SK-N-SH (cell line): ENCODE results near the gene SMIM3. TPM values are rescaled to one million over a fixed set of nuclear protein-coding genes. Genes with fewer than 3 reads are reported as not detected.
"Not testable (repeated sequence)": the region's sequence is repeated elsewhere in the genome, so short reads cannot be mapped to it uniquely, and the experiment has no call there.

Experiments
- CTCF ChIA-PET: fragments of 300-600, 350-600 bp; formaldehyde crosslinking; extraction: SDS; loops from one replicate; lab custom pipeline; 2021; lab: Yijun Ruan, JAX
- POLR2A ChIA-PET: fragments of 350-600 bp; sonication (Branson Sonifier 250); formaldehyde crosslinking; extraction: SDS; loops from one replicate; lab custom pipeline; 2020; ENCODE audit warnings: antibody characterized with exemption, inconsistent platforms; lab: Yijun Ruan, JAX
- DNase-seq: peaks from one replicate; pipeline ENCODE4 v3.0.0; 2012
- H2AFZ ChIP-seq: fragments of 200-600 bp; sonication (generic); 2 replicates; pipeline ENCODE4 v1.8.1; 2016; ENCODE audit warnings: antibody characterized with exemption, mild to moderate bottlenecking, low read depth
- H3F3A ChIP-seq: fragments of 200-600 bp; sonication (generic); replicated peaks from 2 replicates; pipeline ENCODE3; 2016; ENCODE audit warnings: antibody characterized with exemption, mild to moderate bottlenecking; ENCODE audit not compliant: insufficient read depth
- H3K27ac ChIP-seq, 2 experiments: fragments of 200-500 bp in 1 of 2; fragments of 200-600 bp in 1 of 2; sonication (Bioruptor generic) in 1 of 2; sonication (generic), shearing (Covaris generic) in 1 of 2; 2 replicates each; pipeline versions ENCODE4 v1.5.1 to v1.6.1; 2014 to 2016; ENCODE audit warnings: low read depth in 2 of 2, inconsistent platforms in 1 of 2, low read length in 1 of 2, mild to moderate bottlenecking in 1 of 2, mixed read lengths in 1 of 2
- H3K27me3 ChIP-seq: fragments of 200-600 bp; sonication (generic), shearing (Covaris generic); 2 replicates; pipeline ENCODE4 v1.6.1; 2016; ENCODE audit warnings: mixed run types; ENCODE audit not compliant: insufficient read depth
- H3K36me3 ChIP-seq, 2 experiments: fragments of 200-500 bp in 1 of 2; fragments of 200-600 bp in 1 of 2; sonication (Bioruptor generic) in 1 of 2; sonication (generic) in 1 of 2; replicated peaks in 1 of 2; 2 replicates each; pipeline versions ENCODE3 to v1.5.1; 2014 to 2016; ENCODE audit warnings: low read length in 1 of 2, mild to moderate bottlenecking in 1 of 2; ENCODE audit not compliant: insufficient read depth in 2 of 2, control insufficient read depth in 1 of 2
- H3K4me1 ChIP-seq, 2 experiments: fragments of 200-500 bp in 1 of 2; fragments of 200-600 bp in 1 of 2; sonication (Bioruptor generic) in 1 of 2; sonication (generic), shearing (Covaris generic) in 1 of 2; 2 replicates each; pipeline versions ENCODE4 v1.5.1 to v1.6.1; 2014 to 2016; ENCODE audit warnings: low read depth in 1 of 2, low read length in 1 of 2, mixed run types in 1 of 2; ENCODE audit not compliant: insufficient read depth in 2 of 2, control insufficient read depth in 1 of 2
- H3K4me2 ChIP-seq: fragments of 200-600 bp; sonication (generic), shearing (Covaris generic); 2 replicates; pipeline ENCODE4 v1.6.1; 2017; ENCODE audit warnings: mixed run types
- H3K4me3 ChIP-seq, 2 experiments: fragments of 200-500 bp in 1 of 2; fragments of 200-600 bp in 1 of 2; sonication (Bioruptor generic) in 1 of 2; sonication (generic), shearing (Covaris generic) in 1 of 2; 2 replicates each; pipeline versions ENCODE4 v1.5.1 to v1.8.1; 2014 to 2016; ENCODE audit warnings: low read depth in 2 of 2, inconsistent platforms in 1 of 2, low read length in 1 of 2, mild to moderate bottlenecking in 1 of 2, mixed read lengths in 1 of 2, moderate library complexity in 1 of 2
- H3K79me2 ChIP-seq: fragments of 200-600 bp; sonication (generic); 2 replicates; pipeline ENCODE4 v1.8.1; 2017; ENCODE audit warnings: mild to moderate bottlenecking; ENCODE audit not compliant: insufficient read depth
- H3K9ac ChIP-seq: fragments of 200-600 bp; sonication (generic); 2 replicates; pipeline ENCODE4 v1.6.1; 2017; ENCODE audit warnings: mixed run types
- H3K9me2 ChIP-seq: fragments of 200-600 bp; sonication (generic); 2 replicates; pipeline ENCODE4 v1.6.1; 2017; ENCODE audit warnings: mixed run types
- H3K9me3 ChIP-seq: fragments of 200-600 bp; sonication (generic); 2 replicates; pipeline ENCODE4 v1.6.1; 2017; ENCODE audit warnings: mixed run types, mild to moderate bottlenecking, moderate library complexity
- H4K20me1 ChIP-seq: fragments of 200-600 bp; sonication (generic); 2 replicates; pipeline ENCODE4 v1.6.1; 2017; ENCODE audit warnings: mild to moderate bottlenecking, mixed run types; ENCODE audit not compliant: insufficient read depth
- CHD2 ChIP-seq: fragments of 150-350 bp; IDR thresholded peaks from 2 replicates; pipeline ENCODE4 v1.6.1; 2018; ENCODE audit warnings: low read length; ENCODE audit not compliant: partially characterized antibody
- EP300 ChIP-seq, 2 experiments: IDR thresholded peaks; 2 replicates each; pipeline versions ENCODE4 v1.4.0 to v1.6.1; 2012; ENCODE audit warnings: borderline replicate concordance in 1 of 2, low read depth in 1 of 2, low read length in 1 of 2
- FOXJ3 ChIP-seq: sonication (generic); formaldehyde crosslinking; IDR thresholded peaks from 2 replicates; pipeline ENCODE4 v1.5.1; 2020; ENCODE audit warnings: mild to moderate bottlenecking, missing genetic modification reagents
- GABPA ChIP-seq: IDR thresholded peaks from 2 replicates; pipeline ENCODE4 v1.4.0; 2012; ENCODE audit warnings: low read depth, mild to moderate bottlenecking
- GATA2 ChIP-seq: sonication (generic); formaldehyde crosslinking; IDR thresholded peaks from 2 replicates; pipeline ENCODE4 v1.5.0; 2020; ENCODE audit warnings: mild to moderate bottlenecking, missing genetic modification reagents
- MEF2A ChIP-seq: IDR thresholded peaks from 2 replicates; pipeline ENCODE4 v1.4.0; 2012; ENCODE audit warnings: low read depth, borderline replicate concordance
- MXI1 ChIP-seq: IDR thresholded peaks from 2 replicates; pipeline ENCODE4 v1.6.1; 2012; ENCODE audit warnings: mild to moderate bottlenecking, low read depth, low read length, improper control_type of control experiment
- NRF1 ChIP-seq: IDR thresholded peaks from 2 replicates; pipeline ENCODE4 v1.6.1; 2012; ENCODE audit warnings: low read depth, mild to moderate bottlenecking, low read length
- REST ChIP-seq: IDR thresholded peaks from 2 replicates; pipeline ENCODE4 v1.6.1; 2012; ENCODE audit warnings: mild to moderate bottlenecking, low read depth, low read length, moderate library complexity
- RXRA ChIP-seq: IDR thresholded peaks from 2 replicates; pipeline ENCODE4 v1.4.0; 2012; ENCODE audit warnings: low read depth, mild to moderate bottlenecking, borderline replicate concordance
- TEAD4 ChIP-seq: IDR thresholded peaks from 2 replicates; pipeline ENCODE4 v1.4.0; 2012; ENCODE audit warnings: mild to moderate bottlenecking, borderline replicate concordance; ENCODE audit not compliant: insufficient read depth
- YY1 ChIP-seq: IDR thresholded peaks from 2 replicates; pipeline ENCODE4 v1.4.0; 2012; ENCODE audit warnings: low read depth, mild to moderate bottlenecking
- WGBS: methylation state at CpG from one replicate; pipeline ENCODE4 v1.1.6; 2017; ENCODE audit warnings: low lambda C conversion rate; 5-methylcytosine and 5-hydroxymethylcytosine counted together
- polyA plus RNA-seq, 3 experiments: library from polyadenylated mRNA; depleted of rRNA; stranded (reverse); fragments of >200 nt; gene quantifications; 2 replicates each; pipeline ENCODE4 v1.2.3, GENCODE V29; 2012

Gene SMIM3
- polyA plus RNA-seq, 1 of the 3 experiments (the other 2 are of a cell fraction) = 39.9 TPM

GRCh38 chr5:150738862-150739261, 39.7 kb upstream of the SMIM3 start (continued):
- TF ChIP-seq EP300 (IDR thresholded peaks at IDR 0.05; ENCODE audit: borderline replicate concordance in 1 of 2, low read depth in 1 of 2, low read length in 1 of 2) = no peak
- no peak for TF ChIP-seq MXI1
- TF ChIP-seq MEF2A = no peak
- no peak for TF ChIP-seq NRF1

DNA sequence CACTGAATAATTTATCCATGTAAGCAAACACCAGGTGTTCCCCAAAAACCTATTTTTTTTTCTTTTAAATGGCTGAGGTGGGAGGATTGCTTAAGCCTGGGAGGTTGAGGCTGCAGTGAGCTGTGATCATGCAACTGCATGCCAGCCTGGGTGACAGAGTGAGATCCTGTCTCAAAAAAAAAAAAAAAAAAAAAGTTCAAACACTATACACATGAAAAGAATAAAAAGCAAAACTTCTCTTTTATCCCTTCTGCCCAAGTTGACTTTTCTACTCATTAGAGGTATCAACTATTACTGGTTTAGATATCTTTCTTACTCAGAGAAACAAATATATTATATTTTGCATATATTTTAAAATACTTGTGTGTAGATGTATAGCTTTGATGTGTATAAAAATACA, 37.6 kb upstream of the SMIM3 start:
- Histone ChIP-seq H3K4me1 (no peaks in the 10 kb centered on the region), H3K36me3 (peaks cover 3 to 52% of the 10 kb centered on the region in 2 experiments), H3K4me3 (no peak overlapping the region), H3K27me3 (no peaks in the 10 kb centered on the region), H3K27ac (no peak overlapping the region), H3K9ac (no peak overlapping the region), H3K9me3 (peaks cover 6% of the 10 kb centered on the region; the same call in 1 of the 2 replicates), H3K9me2 (no peaks in the 10 kb centered on the region)
- POLR2A ChIA-PET = no interaction called here
- CTCF ChIA-PET = interaction anchor here (0.8 kb wide), 2 partner anchors 9 to 196 kb away, joined by 3 to 4 read pairs; no protein-coding TSS in a partner anchor
- TF ChIP-seq FOXJ3 (CRISPR knock-in tag) (no peak), GATA2 (CRISPR knock-in tag) (no peak), RXRA (no peak), YY1 (no peak), CHD2 (no peak), REST (no peak), TEAD4 (no peak), EP300 (IDR thresholded peaks at IDR 0.05; ENCODE audit: borderline replicate concordance in 1 of 2, low read depth in 1 of 2, low read length in 1 of 2) (no peak), GABPA (no peak)
- TF ChIP-seq, all 33 proteins: peak for 0
- Histone ChIP-seq H3K79me2 (peaks cover 94% of the 10 kb centered on the region), H3K4me2 (no peak overlapping the region), H4K20me1 (0 out of 2 replicates have a peak, but pooled peaks cover 8% of the 10 kb centered on the region), H2AFZ (no peak overlapping the region), H3F3A (no peaks in the 10 kb centered on the region)
- DNase-seq = no peak

DNA sequence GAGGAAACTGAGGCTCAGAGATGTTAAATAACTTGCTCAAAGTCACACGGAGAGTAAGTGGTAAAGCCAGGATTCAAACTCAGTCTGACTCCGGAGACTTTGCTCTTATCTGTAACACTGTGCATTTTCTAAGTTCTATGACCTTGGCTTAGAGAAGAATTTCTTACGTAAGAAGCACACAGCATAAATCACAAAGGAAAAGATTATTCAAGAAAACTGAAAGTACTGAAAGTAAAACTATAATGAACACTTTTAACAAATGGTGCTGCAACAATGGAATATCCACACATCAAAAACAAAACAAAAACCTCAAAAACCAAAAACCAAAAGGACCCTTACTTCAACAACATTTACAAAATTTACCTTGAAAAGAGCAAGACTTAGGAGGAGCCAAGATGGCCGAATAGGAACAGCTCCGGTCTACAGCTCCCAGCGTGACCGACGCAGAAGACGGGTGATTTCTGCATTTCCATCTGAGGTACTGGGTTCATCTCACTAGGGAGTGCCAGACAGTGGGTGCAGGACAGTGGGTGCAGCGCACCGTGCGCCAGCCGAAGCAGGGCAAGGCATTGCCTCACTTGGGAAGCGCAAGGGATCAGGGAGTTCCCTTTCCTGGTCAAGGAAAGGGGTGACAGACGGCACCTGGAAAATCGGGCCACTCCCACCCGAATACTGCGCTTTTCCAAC, 36.0 kb upstream of the SMIM3 start:
- 98% methylated on average over 17 of the region's 18 CpGs for WGBS
- H2AFZ ChIP-seq, H3K27me3 ChIP-seq, DNase-seq, H3K9me3 ChIP-seq, H3K9ac ChIP-seq, H3K27ac ChIP-seq, H3K4me1 ChIP-seq, H3K9me2 ChIP-seq, H3F3A ChIP-seq, POLR2A ChIA-PET, H3K4me3 ChIP-seq, H3K4me2 ChIP-seq, H4K20me1 ChIP-seq, CTCF ChIA-PET: not testable (repeated sequence)
- peaks cover 93% of the 10 kb centered on the region for H3K79me2 ChIP-seq
- H3K36me3 ChIP-seq = peaks cover 3 to 36% of the 10 kb centered on the region in 2 experiments

DNA sequence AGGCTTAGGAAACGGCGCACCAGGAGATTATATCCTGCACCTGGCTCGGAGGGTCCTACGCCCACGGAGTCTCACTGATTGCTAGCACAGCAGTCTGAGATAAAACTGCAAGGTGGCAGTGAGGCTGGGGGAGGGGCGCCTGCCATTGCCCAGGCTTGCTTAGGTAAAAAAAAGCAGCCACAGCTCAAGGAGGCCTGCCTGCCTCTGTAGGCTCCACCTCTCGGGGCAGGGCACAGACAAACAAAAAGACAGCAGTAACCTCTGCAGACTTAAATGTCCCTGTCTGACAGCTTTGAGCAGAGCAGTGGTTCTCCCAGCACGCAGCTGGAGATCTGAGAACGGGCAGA, 35.4 kb upstream of the SMIM3 start:
- H3K4me1 ChIP-seq, H3K9ac ChIP-seq, H3K9me3 ChIP-seq, POLR2A ChIA-PET, H3K27ac ChIP-seq, H3K27me3 ChIP-seq, H3F3A ChIP-seq, H3K4me3 ChIP-seq, H3K4me2 ChIP-seq, H3K9me2 ChIP-seq, H4K20me1 ChIP-seq, DNase-seq, CTCF ChIA-PET, H2AFZ ChIP-seq: not testable (repeated sequence)
- WGBS = 94% methylated on average over 8 of the region's 9 CpGs
- peaks cover 3 to 34% of the 10 kb centered on the region in 2 experiments for H3K36me3 ChIP-seq
- peaks cover 92% of the 10 kb centered on the region for H3K79me2 ChIP-seq
